T-helper 1 cell treated with Interleukin-12 subunit alpha and Interleukin-12 subunit beta and Interleukin-4 antibody, amounts not matched to agents 30 μg/mL and 1 μg/mL, for 36 hours (primary cell): ENCODE data around the gene ITGB8.

Experiments
- H3K27ac Mint-ChIP-seq: one replicate; pipeline ENCODE4 v1.8.0; 2021; ENCODE audit warnings: mild to moderate bottlenecking, mixed read lengths
- H3K27me3 Mint-ChIP-seq: one replicate; pipeline ENCODE4 v1.8.0; 2021; ENCODE audit warnings: low read depth, mixed read lengths
- H3K36me3 Mint-ChIP-seq: one replicate; pipeline ENCODE4 v1.8.0; 2021; ENCODE audit warnings: low read depth, mixed read lengths
- H3K4me1 Mint-ChIP-seq: one replicate; pipeline ENCODE4 v1.8.0; 2021; ENCODE audit warnings: low read depth, mixed read lengths
- H3K4me3 Mint-ChIP-seq: one replicate; pipeline ENCODE4 v1.8.0; 2021; ENCODE audit warnings: mild to moderate bottlenecking, moderate library complexity, mixed read lengths
- H3K9me3 Mint-ChIP-seq: one replicate; pipeline ENCODE4 v1.8.0; 2021; ENCODE audit warnings: mixed read lengths

The ITGB8 gene

GRCh38 chr7:20454202-20454601 is 123.5 kb downstream of the ITGB8 start:
- no peak overlapping the region for H3K4me3 Mint-ChIP-seq
- no peak overlapping the region for H3K27ac Mint-ChIP-seq
- no peaks in the 10 kb centered on the region for H3K9me3 Mint-ChIP-seq
- H3K36me3 Mint-ChIP-seq, result no peaks in the 10 kb centered on the region
- no peaks in the 10 kb centered on the region for H3K27me3 Mint-ChIP-seq
- H3K4me1 Mint-ChIP-seq, result no peaks in the 10 kb centered on the region

- no peaks in the 10 kb centered on the region for H3K27me3 Mint-ChIP-seq
- H3K4me1 Mint-ChIP-seq, result no peaks in the 10 kb centered on the region
- H3K36me3 Mint-ChIP-seq, result no peaks in the 10 kb centered on the region
- no peak overlapping the region for H3K27ac Mint-ChIP-seq
- no peaks in the 10 kb centered on the region for H3K9me3 Mint-ChIP-seq
- no peak overlapping the region for H3K4me3 Mint-ChIP-seq
These were observed 126.0 kb downstream of the ITGB8 start for GRCh38 chr7:20456701-20457100.

DNA sequence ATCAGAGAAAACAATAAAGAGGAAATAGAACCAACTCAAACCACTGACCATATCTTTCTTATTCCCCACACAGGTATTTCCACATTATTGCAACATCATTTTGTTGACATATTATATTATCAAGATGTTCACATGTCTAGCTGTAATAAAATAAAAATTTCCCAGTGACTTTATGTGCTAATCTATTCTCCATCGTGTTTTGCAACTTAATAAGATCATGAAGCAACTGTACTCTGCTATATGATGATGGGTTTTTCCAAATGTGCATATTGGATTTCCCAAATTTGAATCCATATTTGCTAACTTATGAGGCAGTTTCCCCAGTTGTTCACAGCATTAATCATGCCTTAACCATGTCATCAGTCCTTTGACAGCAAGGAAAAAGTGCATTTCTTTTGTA is 127.8 kb downstream of the ITGB8 start:
- no peak overlapping the region for H3K4me3 Mint-ChIP-seq
- no peak overlapping the region for H3K27ac Mint-ChIP-seq
- no peaks in the 10 kb centered on the region for H3K4me1 Mint-ChIP-seq
- no peaks in the 10 kb centered on the region for H3K27me3 Mint-ChIP-seq
- H3K9me3 Mint-ChIP-seq, result no peaks in the 10 kb centered on the region
- H3K36me3 Mint-ChIP-seq, result no peaks in the 10 kb centered on the region

GRCh38 chr7:20459419-20459818 is 128.7 kb downstream of the ITGB8 start:
- Mint-ChIP-seq H3K27ac (no peak overlapping the region), H3K4me1 (no peaks in the 10 kb centered on the region), H3K9me3 (no peaks in the 10 kb centered on the region), H3K4me3 (no peak overlapping the region), H3K36me3 (no peaks in the 10 kb centered on the region), H3K27me3 (no peaks in the 10 kb centered on the region)

GRCh38 chr7:20464891-20465290 is 134.2 kb downstream of the ITGB8 start:
- no peak overlapping the region for H3K27ac Mint-ChIP-seq
- no peaks in the 10 kb centered on the region for H3K36me3 Mint-ChIP-seq
- no peak overlapping the region for H3K4me3 Mint-ChIP-seq
- H3K9me3 Mint-ChIP-seq, result no peaks in the 10 kb centered on the region
- H3K4me1 Mint-ChIP-seq, result no peaks in the 10 kb centered on the region
- H3K27me3 Mint-ChIP-seq, result no peaks in the 10 kb centered on the region
